Duodenal mucosa (tissue), 2 donors: ENCODE results near the gene CROCC2.

Experiments used
- H3K27ac ChIP-seq: one replicate; pipeline ENCODE4 v1.7.0; 2013; ENCODE audit warnings: low read depth, low read length
- H3K27me3 ChIP-seq, 2 donors: one replicate each; pipeline ENCODE4 v1.7.0; 2013; ENCODE audit warnings: low read length in 2 of 2, control low read depth in 1 of 2; ENCODE audit not compliant: insufficient read depth in 2 of 2, control insufficient read depth in 1 of 2
- H3K36me3 ChIP-seq, 2 donors: one replicate each; pipeline ENCODE4 v1.7.0; 2013; ENCODE audit warnings: low read length in 2 of 2, control low read depth in 1 of 2; ENCODE audit not compliant: insufficient read depth in 2 of 2, control insufficient read depth in 1 of 2
- H3K4me1 ChIP-seq, 2 donors: one replicate each; pipeline ENCODE4 v1.7.0; 2013; ENCODE audit warnings: low read length in 2 of 2, control low read depth in 1 of 2; ENCODE audit not compliant: insufficient read depth in 2 of 2, control insufficient read depth in 1 of 2
- H3K4me3 ChIP-seq, 2 donors: one replicate each; pipeline ENCODE4 v1.7.0; 2013; ENCODE audit warnings: low read length in 2 of 2, low read depth in 1 of 2
- H3K9ac ChIP-seq, 2 donors: one replicate each; pipeline ENCODE4 v1.7.0; 2013; ENCODE audit warnings: low read length in 2 of 2, low read depth in 1 of 2
- H3K9me3 ChIP-seq, 2 donors: one replicate each; pipeline ENCODE4 v1.7.0; 2013; ENCODE audit warnings: low read length in 2 of 2, control low read depth in 1 of 2; ENCODE audit not compliant: control insufficient read depth in 1 of 2

The CROCC2 gene

DNA sequence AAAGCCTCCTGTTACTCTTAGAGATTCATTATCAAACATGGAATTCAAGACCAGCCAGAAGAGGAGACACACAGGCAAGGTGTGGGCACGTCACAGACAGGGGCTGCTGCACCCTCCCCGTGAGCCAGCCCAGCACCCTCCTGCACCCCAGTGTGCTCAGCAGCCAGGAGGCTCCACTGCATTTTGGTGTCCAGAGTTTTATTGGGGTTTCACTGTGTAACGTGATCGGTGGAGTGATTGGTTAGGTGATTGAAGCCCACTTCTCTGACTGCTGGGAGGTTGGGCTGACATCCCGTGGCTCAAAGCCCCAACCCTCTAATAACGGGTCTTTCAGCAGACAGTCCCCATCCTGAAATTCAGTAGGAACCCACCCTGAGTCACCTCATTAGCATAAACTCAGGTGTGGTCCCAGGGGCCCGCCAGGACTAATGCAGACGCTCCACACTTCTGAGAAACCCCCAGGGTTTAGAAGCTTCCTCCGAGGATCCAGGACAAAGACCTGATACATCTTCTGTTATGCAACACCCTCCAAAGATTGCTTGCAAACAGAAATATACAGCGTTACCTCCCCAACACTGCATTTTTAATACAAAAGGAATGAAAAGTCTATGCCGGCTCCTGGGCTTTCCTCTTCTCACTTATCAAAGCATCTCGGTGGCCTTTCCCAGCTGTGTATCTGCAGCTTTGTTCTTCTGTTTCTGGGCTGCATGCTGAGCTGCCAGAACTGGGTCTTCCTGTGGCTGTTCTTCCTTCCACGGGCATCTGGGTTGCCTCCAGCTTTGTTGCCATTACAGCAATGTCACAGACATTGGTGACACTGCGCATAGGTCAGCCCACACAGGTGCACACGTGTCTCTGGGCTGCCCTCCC, 48.5 kb downstream of the CROCC2 start:
- Histone ChIP-seq H3K4me1 (peaks cover 3 to 5% of the 10 kb centered on the region in 2 donors), H3K9ac (no peak overlapping the region), H3K27me3 (peaks cover 0 to 3% of the 10 kb centered on the region in 2 donors)

GRCh38 chr2:240955306-240956170, 49.4 kb downstream of the CROCC2 start:
- H3K27me3 ChIP-seq, result peaks cover 0 to 3% of the 10 kb centered on the region in 2 donors
- H3K9ac ChIP-seq, result no peak overlapping the region
- peaks cover 8 to 11% of the 10 kb centered on the region in 2 donors for H3K4me1 ChIP-seq
- H3K4me3 ChIP-seq, result no peak overlapping the region
- no peaks in the 10 kb centered on the region for H3K36me3 ChIP-seq
- no peaks in the 10 kb centered on the region for H3K9me3 ChIP-seq
- no peak overlapping the region for H3K27ac ChIP-seq

More for the DNA sequence above, 48.5 kb downstream of the CROCC2 start:
- H3K36me3 ChIP-seq, result no peaks in the 10 kb centered on the region
- H3K9me3 ChIP-seq, result no peaks in the 10 kb centered on the region
- H3K4me3 ChIP-seq, result no peak overlapping the region
- H3K27ac ChIP-seq, result no peak overlapping the region

GRCh38 chr2:240956171-240956934, 50.2 kb downstream of the CROCC2 start:
- H3K27ac ChIP-seq, result no peak overlapping the region
- no peaks in the 10 kb centered on the region for H3K9me3 ChIP-seq
- peaks cover 13 to 16% of the 10 kb centered on the region in 2 donors for H3K4me1 ChIP-seq
- no peak overlapping the region for H3K9ac ChIP-seq
- no peaks in the 10 kb centered on the region for H3K36me3 ChIP-seq
- H3K27me3 ChIP-seq, result peaks cover 0 to 3% of the 10 kb centered on the region in 2 donors
- H3K4me3 ChIP-seq, result no peak overlapping the region

- no peak overlapping the region for H3K4me3 ChIP-seq
- no peaks in the 10 kb centered on the region for H3K36me3 ChIP-seq
Observed at GRCh38 chr2:240956935-240957655, 51.0 kb downstream of the CROCC2 start.

GRCh38 chr2:240957656-240958365, 51.7 kb downstream of the CROCC2 start:
- Histone ChIP-seq H3K27me3 (peaks cover 0 to 3% of the 10 kb centered on the region in 2 donors), H3K4me1 (peaks cover 18 to 19% of the 10 kb centered on the region in 2 donors), H3K36me3 (no peaks in the 10 kb centered on the region), H3K4me3 (no peak overlapping the region), H3K9ac (no peak overlapping the region), H3K27ac (no peak overlapping the region), H3K9me3 (no peaks in the 10 kb centered on the region)

More at GRCh38 chr2:240956935-240957655, 51.0 kb downstream of the CROCC2 start:
- peaks cover 18 to 19% of the 10 kb centered on the region in 2 donors for H3K4me1 ChIP-seq
- no peak overlapping the region for H3K9ac ChIP-seq
- no peaks in the 10 kb centered on the region for H3K9me3 ChIP-seq
- peaks cover 0 to 3% of the 10 kb centered on the region in 2 donors for H3K27me3 ChIP-seq
- no peak overlapping the region for H3K27ac ChIP-seq

DNA sequence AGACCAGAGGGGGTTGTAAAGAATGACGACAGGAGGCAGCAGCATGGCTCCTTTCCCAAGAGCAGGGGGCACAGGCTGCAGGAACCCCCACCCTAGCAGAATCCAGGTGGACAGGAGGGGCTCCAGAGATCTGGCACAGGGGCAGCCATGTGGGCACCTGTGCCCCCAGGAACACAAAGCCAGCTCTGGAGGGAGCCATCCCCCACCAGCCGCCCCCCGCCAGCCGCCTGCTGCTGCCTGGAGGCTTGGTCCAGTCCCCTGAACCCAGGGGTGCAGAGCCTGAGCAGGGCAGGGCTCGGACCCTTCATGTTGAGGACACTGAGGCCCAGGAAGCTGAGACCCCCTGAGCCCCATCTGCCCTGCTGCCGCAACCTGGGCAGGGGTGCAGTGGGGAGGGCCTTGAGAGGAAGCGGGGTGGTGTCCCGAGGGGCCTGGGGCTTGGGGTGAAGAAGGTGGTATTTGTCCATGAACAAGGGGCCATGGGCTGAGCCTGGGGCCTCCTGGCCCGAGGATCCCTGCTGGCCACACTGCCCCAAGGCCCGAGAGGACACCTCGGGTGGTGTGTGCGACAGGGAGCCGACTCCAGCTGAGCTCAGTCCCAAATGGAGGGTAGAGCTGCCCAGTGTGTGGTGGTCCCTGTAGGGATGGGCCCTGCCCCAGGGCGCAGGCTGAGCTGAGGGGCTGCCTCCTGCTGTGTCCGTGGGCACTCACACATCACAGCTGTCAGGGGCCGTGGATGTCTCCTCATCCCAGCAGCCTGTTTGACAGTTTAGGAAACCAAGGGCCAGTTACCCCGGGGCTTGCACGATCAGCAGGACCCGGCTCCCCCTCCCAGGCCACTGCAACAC, 52.5 kb downstream of the CROCC2 start:
- Histone ChIP-seq H3K36me3 (no peaks in the 10 kb centered on the region), H3K4me3 (no peak overlapping the region), H3K9me3 (no peaks in the 10 kb centered on the region), H3K27ac (no peak overlapping the region), H3K4me1 (peaks cover 18 to 19% of the 10 kb centered on the region in 2 donors), H3K9ac (no peak overlapping the region), H3K27me3 (peaks cover 0 to 3% of the 10 kb centered on the region in 2 donors)

GRCh38 chr2:240959214-240959940, 53.2 kb downstream of the CROCC2 start:
- no peak overlapping the region for H3K9ac ChIP-seq

GRCh38 chr2:240959941-240960308, 53.8 kb downstream of the CROCC2 start:
- Histone ChIP-seq H3K9ac (no peak overlapping the region), H3K27ac (no peak overlapping the region), H3K36me3 (no peaks in the 10 kb centered on the region), H3K9me3 (no peaks in the 10 kb centered on the region), H3K27me3 (peaks cover 0 to 3% of the 10 kb centered on the region in 2 donors), H3K4me1 (peaks cover 18 to 19% of the 10 kb centered on the region in 2 donors), H3K4me3 (no peak overlapping the region)

More at GRCh38 chr2:240959214-240959940, 53.2 kb downstream of the CROCC2 start:
- Histone ChIP-seq H3K4me3 (no peak overlapping the region), H3K9me3 (no peaks in the 10 kb centered on the region), H3K27ac (no peak overlapping the region), H3K27me3 (peaks cover 0 to 3% of the 10 kb centered on the region in 2 donors), H3K4me1 (peaks cover 18 to 19% of the 10 kb centered on the region in 2 donors), H3K36me3 (no peaks in the 10 kb centered on the region)
